Medulla oblongata (tissue), 1 donor: ENCODE data around the gene ITCH.

ENCODE experiments used
- DNase-seq: peaks from one replicate; pipeline ENCODE4 v3.0.0-alpha.2; 2015; ENCODE audit errors: extremely low spot score

Gene ITCH

GRCh38 chr20:34549291-34549928, 186.3 kb downstream of the ITCH start:
- DNase-seq, result no peak

DNA sequence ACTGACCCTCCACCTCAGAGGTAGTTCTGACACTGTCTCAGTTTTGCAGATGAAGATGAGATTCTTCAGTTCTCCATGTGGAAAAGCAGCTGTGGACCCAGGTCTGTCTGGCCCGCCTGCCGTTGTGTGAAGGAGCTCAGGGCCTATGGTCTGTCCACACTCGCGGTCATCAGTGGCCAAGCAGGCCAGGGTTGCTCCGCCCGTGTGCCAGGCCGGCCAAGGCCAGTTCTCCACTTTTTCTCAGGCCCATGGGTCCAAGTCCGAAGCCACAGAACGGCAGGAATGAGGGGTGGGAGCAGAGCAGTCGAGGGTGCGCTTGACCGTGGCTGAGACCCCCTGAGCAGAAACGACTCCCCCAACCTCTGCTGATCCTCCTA, 186.8 kb downstream of the ITCH start:
- DNase-seq, result no peak

DNA sequence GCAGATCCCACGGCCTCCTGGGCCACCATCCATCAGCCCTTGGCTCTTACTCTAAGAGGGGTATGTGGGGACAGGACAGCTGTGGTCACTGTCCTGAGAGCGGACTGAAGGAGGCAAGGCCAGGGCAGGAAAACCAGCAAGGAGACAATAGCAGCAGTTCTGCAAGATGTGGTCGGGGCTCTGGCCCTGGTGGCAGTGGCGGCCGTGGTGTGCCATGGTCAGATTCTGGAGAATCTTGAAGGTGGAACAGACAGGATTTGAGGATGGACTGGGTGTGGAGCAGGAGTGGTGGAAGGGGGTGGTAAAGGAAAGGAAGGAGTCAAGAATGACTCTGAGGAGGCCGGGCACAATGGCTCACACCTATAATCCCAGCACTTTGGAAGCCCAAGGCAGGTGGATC, 189.5 kb downstream of the ITCH start:
- no peak for DNase-seq

- no peak for DNase-seq
Measured at GRCh38 chr20:34553366-34553867, 190.3 kb downstream of the ITCH start.

- DNase-seq, result peak; percentile 13
Measured at GRCh38 chr20:34557936-34558319, 194.9 kb downstream of the ITCH start.

DNA sequence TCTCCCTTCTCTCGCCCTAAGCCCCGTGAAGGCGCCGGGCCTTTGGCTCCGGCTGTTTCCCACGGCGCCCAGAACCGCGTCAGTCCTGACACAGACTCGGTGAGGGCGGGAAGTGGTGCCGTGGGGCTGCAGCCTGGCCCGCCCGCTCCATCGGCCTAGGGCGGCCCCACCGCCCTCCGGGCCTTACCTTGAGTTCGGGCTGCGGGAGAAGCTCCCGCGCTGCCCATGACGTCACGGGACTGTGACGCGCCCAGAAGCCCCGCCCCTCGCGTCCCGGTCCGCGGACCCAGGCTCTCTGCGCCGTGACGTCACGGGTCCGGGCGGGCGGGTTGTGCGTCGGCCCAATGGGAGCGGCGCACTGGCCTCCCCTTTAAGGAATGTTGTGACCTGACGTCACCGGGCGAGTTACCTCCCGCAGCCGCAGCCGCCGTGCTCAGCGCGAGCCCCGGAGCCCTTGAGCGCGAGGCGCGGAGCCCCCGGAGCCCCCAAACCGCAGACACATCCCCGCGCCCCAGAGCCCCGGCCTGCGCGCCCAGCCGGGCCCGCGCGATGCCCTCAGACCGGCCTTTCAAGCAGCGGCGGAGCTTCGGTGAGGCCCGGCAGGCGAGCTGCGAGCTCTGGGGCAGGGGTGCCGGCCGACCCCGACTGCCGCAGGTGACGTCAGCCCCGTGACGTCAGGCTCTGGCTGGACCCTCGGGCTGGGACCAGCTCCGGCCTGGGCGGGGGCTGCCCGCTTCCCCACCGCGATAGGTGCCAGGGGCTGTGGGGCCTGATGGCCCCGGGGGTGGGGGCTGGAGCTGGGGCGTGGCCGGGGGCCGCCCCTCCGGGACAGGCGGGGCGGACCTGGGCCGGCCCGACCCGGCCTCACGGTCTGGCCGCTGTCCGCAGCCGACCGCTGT, 195.5 kb downstream of the ITCH start, which contains the start of gene MAP1LC3A:
Gene MAP1LC3A, plus strand, starts transcription at position 399 of the 899 bp plus-strand sequence. Its CDS starts 151 bp downstream, at position 550.
- peak; percentile 95 for DNase-seq

GRCh38 chr20:34559311-34560140, 196.5 kb downstream of the ITCH start:
- DNase-seq, result no peak

DNA sequence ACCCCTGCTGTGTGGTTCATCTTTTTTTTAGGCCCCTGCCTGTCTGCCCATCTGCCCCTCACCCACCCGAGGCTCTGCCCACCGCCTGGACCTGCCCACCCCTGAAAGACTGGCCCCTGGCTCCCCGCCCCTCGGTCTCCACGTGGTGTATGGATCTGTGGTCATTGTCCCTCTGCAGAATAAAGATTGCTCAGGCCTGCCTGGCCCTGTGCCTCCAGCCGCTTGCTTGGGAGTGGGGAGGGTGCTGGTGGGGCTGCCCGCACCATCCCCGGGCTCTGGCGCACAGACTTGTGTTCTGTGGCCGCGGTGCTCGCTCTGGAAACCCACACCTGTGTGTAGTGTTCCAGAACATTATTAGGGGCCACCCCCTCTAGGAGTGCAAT, 197.1 kb downstream of the ITCH start:
- DNase-seq, result peak; percentile 85

DNA sequence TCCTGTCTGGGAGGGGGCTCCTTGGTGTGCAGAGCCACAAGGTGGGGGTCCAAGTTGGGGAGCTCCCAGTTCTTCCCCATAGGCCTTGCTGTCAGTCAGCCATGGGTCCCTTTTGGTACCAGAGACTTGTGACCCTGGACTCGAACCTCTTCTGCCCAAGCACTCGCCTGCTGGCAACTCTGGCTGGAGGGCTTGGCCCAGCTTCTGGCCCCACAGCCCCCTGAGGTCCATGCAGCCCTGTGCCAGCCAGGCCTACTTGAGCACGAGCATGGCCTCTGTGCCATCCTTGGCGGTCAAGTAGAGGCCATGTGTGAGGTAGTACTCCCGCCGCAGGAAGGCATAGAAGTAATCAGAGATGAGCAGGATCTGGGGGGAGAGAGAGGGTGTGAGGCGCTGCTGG, 197.5 kb downstream of the ITCH start:
- no peak for DNase-seq
